HepG2 (cell line): ENCODE measurements around the gene GPS1. TPM values are rescaled to one million over a fixed set of nuclear protein-coding genes. Genes with fewer than 3 reads are reported as not detected.

ENCODE experiments used
- CEBPB ChIP-seq: IDR thresholded peaks from 2 replicates; pipeline ENCODE4 v1.6.1; 2011; ENCODE audit warnings: low read depth, low read length, improper control_type of control experiment, borderline replicate concordance
- CSRNP2 ChIP-seq: sonication (generic); formaldehyde crosslinking; conservative IDR thresholded peaks from 2 replicates; pipeline ENCODE4 v1.8.0; 2022; ENCODE audit warnings: low read depth, missing genetic modification reagents
- DNMT3B ChIP-seq: conservative IDR thresholded peaks from 2 replicates; pipeline ENCODE4 v1.6.1; 2016; ENCODE audit warnings: missing biosample characterization, control low read depth
- KLF12 ChIP-seq: sonication (generic); formaldehyde crosslinking; IDR thresholded peaks from 2 replicates; pipeline ENCODE4 v1.4.0; 2020; ENCODE audit warnings: missing genetic modification reagents, borderline replicate concordance
- MLLT10 ChIP-seq: sonication (generic); formaldehyde crosslinking; IDR thresholded peaks from 2 replicates; pipeline ENCODE4 v1.4.0; 2020; ENCODE audit warnings: missing genetic modification reagents
- MLXIP ChIP-seq: sonication (generic); formaldehyde crosslinking; IDR thresholded peaks from 2 replicates; pipeline ENCODE4 v1.9.0; 2021; ENCODE audit warnings: missing genetic modification reagents, borderline replicate concordance
- MTA1 ChIP-seq: sonication (generic); formaldehyde crosslinking; IDR thresholded peaks from 2 replicates; pipeline ENCODE4 v1.4.0; 2020; ENCODE audit warnings: missing genetic modification reagents, mild to moderate bottlenecking, borderline replicate concordance
- NRL ChIP-seq: sonication (generic); formaldehyde crosslinking; IDR thresholded peaks from 2 replicates; pipeline ENCODE4 v1.5.0; 2020; ENCODE audit warnings: missing genetic modification reagents, mild to moderate bottlenecking, moderate library complexity, borderline replicate concordance
- SIX4 ChIP-seq: sonication (generic); formaldehyde crosslinking; IDR thresholded peaks from 2 replicates; pipeline ENCODE4 v1.4.0; 2020; ENCODE audit warnings: missing genetic modification reagents
- SMC3 ChIP-seq: IDR thresholded peaks from 2 replicates; pipeline ENCODE4 v1.6.1; 2011; ENCODE audit warnings: low read length, improper control_type of control experiment
- THYN1 ChIP-seq: sonication (generic); formaldehyde crosslinking; IDR thresholded peaks from 2 replicates; pipeline ENCODE4 v1.8.1; 2023; ENCODE audit warnings: low read depth, mild to moderate bottlenecking, moderate library complexity, missing genetic modification reagents, borderline replicate concordance
- ZBTB7A ChIP-seq: sonication (generic); formaldehyde crosslinking; IDR thresholded peaks from 2 replicates; pipeline ENCODE4 v1.8.0; 2022; ENCODE audit warnings: mild to moderate bottlenecking, missing genetic modification reagents
- ZNF256 ChIP-seq: sonication (generic); formaldehyde crosslinking; conservative IDR thresholded peaks from 2 replicates; pipeline ENCODE4 v1.4.0; 2020; ENCODE audit warnings: missing genetic modification reagents
- ZNF441 ChIP-seq: sonication (generic); formaldehyde crosslinking; IDR thresholded peaks from 2 replicates; pipeline ENCODE4 v1.7.0; 2021; ENCODE audit warnings: missing genetic modification reagents, borderline replicate concordance
- ZNF468 ChIP-seq: sonication (generic); formaldehyde crosslinking; IDR thresholded peaks from 2 replicates; pipeline ENCODE4 v1.8.0; 2022; ENCODE audit warnings: mild to moderate bottlenecking, moderate library complexity, missing genetic modification reagents
- ZNF530 ChIP-seq: sonication (generic); formaldehyde crosslinking; IDR thresholded peaks from 2 replicates; pipeline ENCODE4 v1.5.0; 2020; ENCODE audit warnings: low read depth, mild to moderate bottlenecking, missing genetic modification reagents
- ZNF543 ChIP-seq: sonication (generic); formaldehyde crosslinking; IDR thresholded peaks from 2 replicates; pipeline ENCODE4 v1.4.0; 2020; ENCODE audit warnings: mild to moderate bottlenecking, missing genetic modification reagents
- ZNF704 ChIP-seq: sonication (generic); formaldehyde crosslinking; IDR thresholded peaks from 2 replicates; pipeline ENCODE4 v1.8.1; 2023; ENCODE audit warnings: mild to moderate bottlenecking, inconsistent platforms, moderate library complexity, missing genetic modification reagents, borderline replicate concordance
- ZNF879 ChIP-seq: sonication (generic); formaldehyde crosslinking; IDR thresholded peaks from 2 replicates; pipeline ENCODE4 v1.8.1; 2023; ENCODE audit warnings: missing genetic modification reagents
- polyA plus RNA-seq, 8 experiments: library from polyadenylated mRNA; depleted of rRNA in 3 of 8; stranded (reverse) in 7 of 8; unstranded in 1 of 8; fragments of >200 nt; fragmentation: Illumina TruSeq in 4 of 8; extraction: Trizol in 4 of 8; gene quantifications; 2 replicates each; pipeline versions ENCODE4 v1.2.1 to v1.2.3, GENCODE V29; 2011 to 2016; ENCODE audit warnings: low read depth in 4 of 8, missing spikeins in 1 of 8, mixed read lengths in 1 of 8; ENCODE audit not compliant: insufficient read depth in 1 of 8
- total RNA-seq, 5 experiments: library from RNA; depleted of rRNA; stranded (reverse); fragments of >200 nt; fragmentation: Illumina TruSeq; extraction: Trizol; gene quantifications; 2 replicates each; pipeline ENCODE4 v1.2.3, GENCODE V29; 2016; ENCODE audit warnings: low read depth in 1 of 5

Gene GPS1
- total and polyA plus RNA-seq, 2 of the 13 experiments (the other 11 are each of a cell fraction or from before 2014, with no cell fraction given) = 124 to 128 TPM

- peak; percentile 48; the same call in 1 of the 2 replicates for TF ChIP-seq ZNF879
- no peak for TF ChIP-seq SIX4 (CRISPR knock-in tag)
- TF ChIP-seq ZNF543 (CRISPR knock-in tag) = peak; percentile 97
- peak; percentile 63; the same call in 1 of the 2 replicates for TF ChIP-seq MTA1 (CRISPR knock-in tag)
- TF ChIP-seq KLF12 = 0 out of 2 replicates have a peak, but pooled peaks have one; percentile 61
- TF ChIP-seq ZNF530 (CRISPR knock-in tag) = no peak
- 0 out of 2 replicates have a peak, but pooled peaks have one; percentile 41 for TF ChIP-seq ZNF468
- TF ChIP-seq ZBTB7A (CRISPR knock-in tag) = no peak
- TF ChIP-seq ZNF256 (CRISPR knock-in tag) = no peak
- no peak for TF ChIP-seq THYN1 (CRISPR knock-in tag)
- peak; percentile 67; the same call in 1 of the 2 replicates for TF ChIP-seq MLXIP (CRISPR knock-in tag)
- TF ChIP-seq CSRNP2 (CRISPR knock-in tag) = no peak
- peak; percentile 77; the same call in 1 of the 2 replicates for TF ChIP-seq ZNF441 (CRISPR knock-in tag)
- TF ChIP-seq MLLT10 = 0 out of 2 replicates have a peak, but pooled peaks have one; percentile 16
- no peak; the same call in 1 of the 2 replicates for TF ChIP-seq SMC3
- no peak for TF ChIP-seq CEBPB
- TF ChIP-seq NRL (CRISPR knock-in tag) = peak; percentile 72
- peak; percentile 77 for TF ChIP-seq ZNF704
- TF ChIP-seq DNMT3B (CRISPR knock-in tag) = peak; percentile 95; the same call in 1 of the 2 replicates
These were observed 48.0 kb upstream of the GPS1 start (continued) for GRCh38 chr17:82003411-82004381.
